Astrocyte (in vitro differentiated cells and primary cell): ENCODE results near the gene PHF12. TPM values are rescaled to one million over a fixed set of nuclear protein-coding genes. Genes with fewer than 3 reads are reported as not detected.
"Not testable (repeated sequence)": the region's sequence is repeated elsewhere in the genome, so short reads cannot be mapped to it uniquely, and the experiment has no call there.

Experiments
- DNase-seq: peaks from one replicate; pipeline ENCODE4 v3.0.0-alpha.2; 2010; ENCODE audit warnings: low read depth
- FAIRE-seq: peaks from 2 replicates; lab custom pipeline; 2011; peaks lifted over from hg19 to GRCh38; lab: Jason Lieb, UNC
- H2AFZ ChIP-seq: 2 replicates; pipeline ENCODE4 v1.6.0; 2012; ENCODE audit warnings: low read depth, low read length, inconsistent platforms
- H3K27ac ChIP-seq: 2 replicates; pipeline ENCODE4 v1.5.1; 2011; ENCODE audit warnings: low read depth, low read length, inconsistent platforms
- H3K27me3 ChIP-seq: 2 replicates; pipeline ENCODE4 v1.6.0; 2011; ENCODE audit warnings: low read length, inconsistent platforms; ENCODE audit not compliant: insufficient read depth
- H3K36me3 ChIP-seq: 2 replicates; pipeline ENCODE4 v1.5.1; 2011; ENCODE audit warnings: low read length, inconsistent platforms; ENCODE audit not compliant: insufficient read depth
- H3K4me1 ChIP-seq: 2 replicates; pipeline ENCODE4 v1.5.1; 2011; ENCODE audit warnings: low read length, inconsistent platforms; ENCODE audit not compliant: insufficient read depth
- H3K4me2 ChIP-seq: 2 replicates; pipeline ENCODE4 v1.6.0; 2012; ENCODE audit warnings: low read length, inconsistent platforms
- H3K4me3 ChIP-seq: 2 replicates; pipeline ENCODE4 v1.5.1; 2011; ENCODE audit warnings: low read depth, mild to moderate bottlenecking, low read length, inconsistent platforms; ENCODE audit not compliant: insufficient read depth
- H3K79me2 ChIP-seq: 2 replicates; pipeline ENCODE4 v1.6.0; 2012; ENCODE audit warnings: mild to moderate bottlenecking, low read length, inconsistent platforms; ENCODE audit not compliant: insufficient read depth
- H3K9ac ChIP-seq: 2 replicates; pipeline ENCODE4 v1.6.0; 2012; ENCODE audit warnings: mild to moderate bottlenecking, low read length, inconsistent platforms
- H3K9me3 ChIP-seq: 2 replicates; pipeline ENCODE4 v1.5.1; 2012; ENCODE audit warnings: low read depth, mild to moderate bottlenecking, low read length, inconsistent platforms; ENCODE audit not compliant: insufficient read depth
- H4K20me1 ChIP-seq: 2 replicates; pipeline ENCODE4 v1.6.0; 2012; ENCODE audit warnings: low read length, inconsistent platforms; ENCODE audit not compliant: insufficient read depth
- H3K27ac Mint-ChIP-seq: one replicate; pipeline ENCODE4 v1.8.0; 2021; ENCODE audit warnings: mild to moderate bottlenecking, mixed read lengths; ENCODE audit not compliant: unreplicated experiment
- H3K27me3 Mint-ChIP-seq: one replicate; pipeline ENCODE4 v1.8.0; 2021; ENCODE audit warnings: low read depth, mixed read lengths; ENCODE audit not compliant: unreplicated experiment
- H3K36me3 Mint-ChIP-seq: one replicate; pipeline ENCODE4 v1.8.0; 2021; ENCODE audit warnings: low read depth, mixed read lengths; ENCODE audit not compliant: unreplicated experiment
- H3K4me1 Mint-ChIP-seq: one replicate; pipeline ENCODE4 v1.8.0; 2021; ENCODE audit warnings: low read depth, mixed read lengths; ENCODE audit not compliant: unreplicated experiment
- H3K4me3 Mint-ChIP-seq: one replicate; pipeline ENCODE4 v1.8.0; 2021; ENCODE audit warnings: mild to moderate bottlenecking, moderate library complexity, mixed read lengths; ENCODE audit not compliant: unreplicated experiment
- H3K9me3 Mint-ChIP-seq: one replicate; pipeline ENCODE4 v1.8.0; 2021; ENCODE audit warnings: mild to moderate bottlenecking, mixed read lengths; ENCODE audit not compliant: unreplicated experiment
- EZH2 ChIP-seq: IDR thresholded peaks from 2 replicates; pipeline ENCODE4 v1.6.1; 2012; ENCODE audit warnings: mild to moderate bottlenecking, low read length, inconsistent platforms; ENCODE audit not compliant: insufficient read depth
- total RNA-seq: library from RNA; stranded (reverse); gene quantifications from 2 replicates; pipeline ENCODE4 v1.2.1, GENCODE V29; 2021
- TF ChIP-seq, protein P1 (sequence below): IDR thresholded peaks from 2 replicates; pipeline ENCODE4 v1.5.1; 2011; ENCODE audit warnings: low read depth, mild to moderate bottlenecking, inconsistent platforms, low read length, moderate library complexity; ENCODE audit not compliant: insufficient read depth

PHF12 gene
- total RNA-seq, 1 donor from 2014 or later: 41.6 TPM

DNA sequence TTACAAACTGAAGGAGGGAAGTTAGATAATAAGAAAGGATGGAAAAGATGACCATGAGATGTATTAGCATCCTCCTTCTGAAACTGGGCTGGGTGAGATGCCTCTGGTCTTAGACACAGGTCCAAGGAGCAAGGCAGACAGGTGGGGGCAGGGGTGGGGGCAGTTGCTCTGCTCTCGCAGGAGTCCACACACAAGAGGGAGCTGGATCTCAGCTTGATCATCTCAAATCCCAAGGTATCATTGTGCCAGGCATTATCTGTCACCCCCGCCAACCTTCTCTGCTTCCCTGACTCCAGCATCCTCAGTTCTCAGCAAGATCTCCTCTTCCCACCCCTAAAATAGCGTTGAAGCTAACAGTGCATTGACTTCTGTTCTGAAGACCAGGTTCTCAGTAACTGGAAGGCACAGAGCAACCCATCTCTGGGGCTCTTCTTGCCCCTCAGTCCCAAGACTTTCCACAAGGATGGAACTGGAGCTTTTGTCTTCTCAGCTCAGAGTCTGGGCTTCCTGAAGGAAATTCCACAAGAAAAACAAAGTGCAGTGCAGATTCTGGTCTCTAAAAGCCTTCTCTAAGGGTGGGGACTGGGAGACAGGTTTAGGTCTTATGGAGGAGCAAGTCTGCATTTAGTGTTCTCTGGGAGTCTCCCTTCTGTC lies 55.4 kb downstream of the PHF12 start:
- Mint-ChIP-seq H3K27me3 (peaks cover 1% of the 10 kb centered on the region), H3K4me1 (peaks cover 14% of the 10 kb centered on the region), H3K27ac (peak overlapping the region; percentile 77), H3K4me3 (peak overlapping the region; percentile 96), H3K9me3 (no peaks in the 10 kb centered on the region), H3K36me3 (peaks cover 9% of the 10 kb centered on the region)
- H3K27me3 ChIP-seq: no peaks in the 10 kb centered on the region
- FAIRE-seq (no peak), DNase-seq (no peak)
- H2AFZ ChIP-seq: no peak overlapping the region
- no peaks in the 10 kb centered on the region for H3K36me3 ChIP-seq
- H4K20me1 ChIP-seq: peaks cover 29% of the 10 kb centered on the region
- H3K4me2 ChIP-seq: peak overlapping the region; percentile 96
- H3K4me3 ChIP-seq: no peak overlapping the region
- TF ChIP-seq EZH2: no peak
- TF ChIP-seq, protein P1, sequence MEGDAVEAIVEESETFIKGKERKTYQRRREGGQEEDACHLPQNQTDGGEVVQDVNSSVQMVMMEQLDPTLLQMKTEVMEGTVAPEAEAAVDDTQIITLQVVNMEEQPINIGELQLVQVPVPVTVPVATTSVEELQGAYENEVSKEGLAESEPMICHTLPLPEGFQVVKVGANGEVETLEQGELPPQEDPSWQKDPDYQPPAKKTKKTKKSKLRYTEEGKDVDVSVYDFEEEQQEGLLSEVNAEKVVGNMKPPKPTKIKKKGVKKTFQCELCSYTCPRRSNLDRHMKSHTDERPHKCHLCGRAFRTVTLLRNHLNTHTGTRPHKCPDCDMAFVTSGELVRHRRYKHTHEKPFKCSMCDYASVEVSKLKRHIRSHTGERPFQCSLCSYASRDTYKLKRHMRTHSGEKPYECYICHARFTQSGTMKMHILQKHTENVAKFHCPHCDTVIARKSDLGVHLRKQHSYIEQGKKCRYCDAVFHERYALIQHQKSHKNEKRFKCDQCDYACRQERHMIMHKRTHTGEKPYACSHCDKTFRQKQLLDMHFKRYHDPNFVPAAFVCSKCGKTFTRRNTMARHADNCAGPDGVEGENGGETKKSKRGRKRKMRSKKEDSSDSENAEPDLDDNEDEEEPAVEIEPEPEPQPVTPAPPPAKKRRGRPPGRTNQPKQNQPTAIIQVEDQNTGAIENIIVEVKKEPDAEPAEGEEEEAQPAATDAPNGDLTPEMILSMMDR: no peak
- H3K9ac ChIP-seq: no peak overlapping the region
- no peaks in the 10 kb centered on the region for H3K9me3 ChIP-seq
- peaks cover 9% of the 10 kb centered on the region for H3K4me1 ChIP-seq
- no peak overlapping the region for H3K27ac ChIP-seq
- H3K79me2 ChIP-seq: peaks cover 6% of the 10 kb centered on the region

- not testable (repeated sequence) for H2AFZ ChIP-seq, H3K36me3 ChIP-seq, H3K36me3 Mint-ChIP-seq, H3K4me2 ChIP-seq, H3K27ac ChIP-seq, H3K4me3 ChIP-seq, H3K9me3 Mint-ChIP-seq, H3K79me2 ChIP-seq, DNase-seq, H3K27me3 ChIP-seq, H3K9ac ChIP-seq, H3K4me3 Mint-ChIP-seq, H3K27me3 Mint-ChIP-seq, H3K9me3 ChIP-seq, FAIRE-seq, H3K4me1 ChIP-seq
- H3K27ac Mint-ChIP-seq: peak overlapping the region; percentile 41
- peaks cover 11% of the 10 kb centered on the region for H3K4me1 Mint-ChIP-seq
- peaks cover 30% of the 10 kb centered on the region for H4K20me1 ChIP-seq
Observed at GRCh38 chr17:28893248-28894183, 57.8 kb downstream of the PHF12 start.

DNA sequence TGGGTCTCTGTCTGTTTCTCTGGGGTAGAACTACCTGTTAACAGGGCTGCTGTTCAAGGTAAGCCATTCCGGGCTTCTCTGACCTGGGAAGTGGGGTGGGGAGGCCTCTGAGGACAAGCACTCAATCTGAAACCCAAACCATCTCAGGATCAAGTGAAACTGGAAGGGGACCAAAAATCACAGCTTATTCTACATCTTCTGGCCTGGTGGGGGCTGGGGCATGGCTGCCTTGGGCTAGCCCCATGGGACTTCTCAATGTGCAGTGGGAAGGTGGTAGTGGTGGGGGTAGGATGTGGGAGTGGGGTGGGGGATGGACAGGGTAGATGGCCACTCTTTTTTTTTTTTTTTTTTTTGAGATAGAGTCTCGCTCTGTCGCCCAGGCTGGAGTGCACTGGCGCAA lies 59.3 kb downstream of the PHF12 start:
- H3K9ac ChIP-seq: no peak overlapping the region
- FAIRE-seq (no peak), DNase-seq (no peak)
- no peak overlapping the region for H2AFZ ChIP-seq
- no peaks in the 10 kb centered on the region for H3K9me3 Mint-ChIP-seq
- peaks cover 9% of the 10 kb centered on the region for H3K36me3 Mint-ChIP-seq
- no peak overlapping the region for H3K4me2 ChIP-seq
- no peak overlapping the region for H3K4me3 ChIP-seq
- no peak overlapping the region for H3K4me3 Mint-ChIP-seq
- no peak overlapping the region for H3K27ac Mint-ChIP-seq
- H3K4me1 ChIP-seq: no peaks in the 10 kb centered on the region
- peaks cover 34% of the 10 kb centered on the region for H4K20me1 ChIP-seq
- H3K4me1 Mint-ChIP-seq: peaks cover 8% of the 10 kb centered on the region
- H3K79me2 ChIP-seq: peaks cover 9% of the 10 kb centered on the region
- H3K9me3 ChIP-seq: no peaks in the 10 kb centered on the region
- TF ChIP-seq EZH2: no peak
- TF ChIP-seq, protein P1: no peak
- H3K27me3 Mint-ChIP-seq: no peaks in the 10 kb centered on the region
- H3K36me3 ChIP-seq: no peaks in the 10 kb centered on the region
- no peak overlapping the region for H3K27ac ChIP-seq
- no peaks in the 10 kb centered on the region for H3K27me3 ChIP-seq
